Transverse colon (tissue), 4 donors: ENCODE data around the gene ITGA4. TPM values are rescaled to one million over a fixed set of nuclear protein-coding genes. Genes with fewer than 3 reads are reported as not detected.

Source experiments
- DNase-seq: peaks from one replicate; pipeline ENCODE4 v3.0.0-alpha.2; 2019
- H3K27ac ChIP-seq, 4 donors: fragments of 200-600 bp; sonication (generic); 2 replicates each; pipeline ENCODE4 v1.5.1; 2016 to 2018; ENCODE audit warnings: inconsistent platforms in 4 of 4
- H3K27me3 ChIP-seq: fragments of 200-600 bp; sonication (generic); 2 replicates; pipeline ENCODE4 v1.5.1; 2017; ENCODE audit warnings: inconsistent platforms
- H3K36me3 ChIP-seq, 4 donors: fragments of 200-600 bp; sonication (generic); 2 replicates each; pipeline ENCODE4 v1.5.1; 2017 to 2019; ENCODE audit warnings: inconsistent platforms in 4 of 4
- H3K4me1 ChIP-seq, 4 donors: fragments of 200-600 bp; sonication (generic); 2 replicates each; pipeline ENCODE4 v1.5.1; 2017 to 2020; ENCODE audit warnings: inconsistent platforms in 4 of 4
- H3K4me3 ChIP-seq, 4 donors: fragments of 200-600 bp; sonication (generic); 1 replicate in 1 of 4; 2 replicates in 3 of 4; pipeline versions ENCODE4 v1.5.1 to v1.6.1; 2017 to 2019; ENCODE audit warnings: inconsistent platforms in 4 of 4
- H3K9me3 ChIP-seq, 2 donors: fragments of 200-600 bp; sonication (generic); 2 replicates each; pipeline ENCODE4 v1.5.1; 2017 to 2019; ENCODE audit warnings: inconsistent platforms in 2 of 2
- EP300 ChIP-seq: sonication (generic); formaldehyde crosslinking; IDR thresholded peaks from one replicate; pipeline ENCODE4 v1.6.1; 2017; ENCODE audit warnings: antibody characterized with exemption, low read depth
- POLR2A ChIP-seq: fragments of 450-650 bp; IDR thresholded peaks from one replicate; pipeline ENCODE4 v1.6.1; 2016; ENCODE audit warnings: antibody characterized with exemption, mild to moderate bottlenecking, moderate library complexity
- POLR2AphosphoS5 ChIP-seq, 3 donors: sonication (generic); formaldehyde crosslinking; IDR thresholded peaks; one replicate each; pipeline ENCODE4 v1.6.1; 2016; ENCODE audit warnings: antibody characterized with exemption in 3 of 3
- WGBS, 2 donors: methylation state at CpG; one replicate each; pipeline ENCODE4 v1.1.5; 2018; ENCODE audit warnings: low coverage in 1 of 2; 5-methylcytosine and 5-hydroxymethylcytosine counted together
- in situ Hi-C, 4 donors: fragments of 200-750 bp; cut with MboI; loops; one replicate each; pipeline versions ENCODE4 v1.15.0 to v1.15.1; 2017; ENCODE audit warnings: low sequenced_read_pairs in 3 of 4, low pct_ligation_motif_present in 1 of 4, low pct_unique_long_range_greater_than_20kb in 1 of 4
- intact Hi-C: fragments of 100-400 bp; cut with DNase I; formaldehyde crosslinking; loops from one replicate; pipeline ENCODE4 v1.15.1; 2023; ENCODE audit warnings: low total_unique reads
- total RNA-seq, 4 donors: library from RNA; depleted of rRNA; stranded (reverse); fragments of >200 nt; gene quantifications; one replicate each; pipeline ENCODE4 v1.1.0, GENCODE V29; 2016
- TF ChIP-seq, protein P1 (sequence below), 5 experiments: fragments of 200-600 bp in 3 of 5; fragments of 450-650 bp in 2 of 5; sonication (generic) in 3 of 5; IDR thresholded peaks; 1 replicate in 2 of 5; 2 replicates in 3 of 5; pipeline ENCODE4 v1.5.1; 2016 to 2017; ENCODE audit warnings: antibody characterized with exemption in 5 of 5, inconsistent platforms in 3 of 5, mild to moderate bottlenecking in 2 of 5, moderate library complexity in 1 of 5

Gene ITGA4
- total RNA-seq, 4 donors from 2014 or later = 1.1 to 30.8 (median 5.1) TPM

DNA sequence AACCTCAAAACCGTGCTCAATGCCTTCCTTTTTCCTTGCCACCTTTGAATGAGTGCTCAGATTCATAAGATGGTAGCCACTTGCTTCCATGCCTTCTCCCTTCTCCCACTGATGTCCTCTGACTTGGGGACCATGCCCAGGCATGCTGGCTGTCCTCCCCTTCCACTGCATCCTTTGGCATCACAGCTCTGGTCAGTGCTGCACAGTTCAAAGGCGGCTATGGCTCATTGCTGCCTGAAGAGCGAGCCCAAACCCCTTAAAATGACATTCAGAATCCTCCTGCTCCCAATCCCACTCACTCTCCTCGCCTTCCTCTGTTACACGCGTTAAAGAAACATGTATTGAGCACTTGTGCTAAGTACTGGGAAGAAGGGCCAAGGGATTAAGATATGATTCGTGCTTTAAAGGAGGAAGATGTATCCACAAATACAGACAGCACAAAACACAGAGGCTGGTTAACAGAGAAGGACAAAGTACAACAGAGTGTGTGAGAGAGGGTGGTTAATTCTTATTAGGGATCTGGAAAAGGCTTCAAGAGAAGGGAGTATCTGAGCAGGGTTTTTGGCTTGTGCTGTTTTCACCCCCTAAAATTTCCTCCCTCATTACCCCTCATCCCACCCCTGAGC lies 118.0 kb downstream of the ITGA4 start:
- no peak overlapping the region for H3K4me3 ChIP-seq
- H3K27me3 ChIP-seq = no peaks in the 10 kb centered on the region
- WGBS, 2 donors = 20 to 68% methylated on average over 1 to 7 of the region's 7 CpGs
- H3K9me3 ChIP-seq = no peaks in the 10 kb centered on the region
- no peak overlapping the region for H3K27ac ChIP-seq
- DNase-seq = no peak
- in situ Hi-C loops = loop anchor here in 2 of 4 donors (10.0 kb wide), 1 partner anchor 140 kb away; no protein-coding TSS in a partner anchor
- no peaks in the 10 kb centered on the region for H3K4me1 ChIP-seq
- intact Hi-C loops = no loop called here
- H3K36me3 ChIP-seq = no peaks in the 10 kb centered on the region
- no peak for TF ChIP-seq POLR2A
- TF ChIP-seq, protein P1, sequence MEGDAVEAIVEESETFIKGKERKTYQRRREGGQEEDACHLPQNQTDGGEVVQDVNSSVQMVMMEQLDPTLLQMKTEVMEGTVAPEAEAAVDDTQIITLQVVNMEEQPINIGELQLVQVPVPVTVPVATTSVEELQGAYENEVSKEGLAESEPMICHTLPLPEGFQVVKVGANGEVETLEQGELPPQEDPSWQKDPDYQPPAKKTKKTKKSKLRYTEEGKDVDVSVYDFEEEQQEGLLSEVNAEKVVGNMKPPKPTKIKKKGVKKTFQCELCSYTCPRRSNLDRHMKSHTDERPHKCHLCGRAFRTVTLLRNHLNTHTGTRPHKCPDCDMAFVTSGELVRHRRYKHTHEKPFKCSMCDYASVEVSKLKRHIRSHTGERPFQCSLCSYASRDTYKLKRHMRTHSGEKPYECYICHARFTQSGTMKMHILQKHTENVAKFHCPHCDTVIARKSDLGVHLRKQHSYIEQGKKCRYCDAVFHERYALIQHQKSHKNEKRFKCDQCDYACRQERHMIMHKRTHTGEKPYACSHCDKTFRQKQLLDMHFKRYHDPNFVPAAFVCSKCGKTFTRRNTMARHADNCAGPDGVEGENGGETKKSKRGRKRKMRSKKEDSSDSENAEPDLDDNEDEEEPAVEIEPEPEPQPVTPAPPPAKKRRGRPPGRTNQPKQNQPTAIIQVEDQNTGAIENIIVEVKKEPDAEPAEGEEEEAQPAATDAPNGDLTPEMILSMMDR (IDR thresholded peaks at IDR 0.05) = no peak
- TF ChIP-seq EP300 = no peak
- TF ChIP-seq POLR2AphosphoS5 (IDR thresholded peaks at IDR 0.05) = no peak

DNA sequence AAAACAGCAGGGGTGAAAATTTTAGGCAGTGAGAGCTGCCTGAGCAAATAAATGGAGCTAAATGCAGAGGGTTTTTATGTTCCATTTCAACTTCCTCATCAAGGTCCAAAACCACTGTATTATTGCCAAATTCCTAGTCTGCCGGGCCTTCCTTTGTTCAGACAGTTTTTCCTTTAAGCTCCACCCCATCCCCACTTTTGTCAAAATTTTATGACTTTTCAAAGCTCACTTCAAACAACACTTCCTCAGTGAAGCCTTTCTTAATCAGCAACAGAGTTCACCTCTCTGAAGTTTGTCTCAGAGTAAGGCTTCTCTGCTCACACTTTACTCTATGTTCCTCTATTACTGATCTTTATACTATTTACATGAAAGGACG lies 118.5 kb downstream of the ITGA4 start:
- H3K4me3 ChIP-seq = no peak overlapping the region
- 13 to 22% methylated on average over 2 of the region's 2 CpGs for WGBS, 2 donors
- no peak overlapping the region for H3K27ac ChIP-seq
- no peaks in the 10 kb centered on the region for H3K27me3 ChIP-seq
- intact Hi-C loops = no loop called here
- no peaks in the 10 kb centered on the region for H3K9me3 ChIP-seq
- in situ Hi-C loops = loop anchor here in 2 of 4 donors (10.0 kb wide), 1 partner anchor 139 kb away; no protein-coding TSS in a partner anchor
- no peak for TF ChIP-seq EP300
- H3K36me3 ChIP-seq = no peaks in the 10 kb centered on the region
- no peak for DNase-seq
- no peaks in the 10 kb centered on the region for H3K4me1 ChIP-seq

DNA sequence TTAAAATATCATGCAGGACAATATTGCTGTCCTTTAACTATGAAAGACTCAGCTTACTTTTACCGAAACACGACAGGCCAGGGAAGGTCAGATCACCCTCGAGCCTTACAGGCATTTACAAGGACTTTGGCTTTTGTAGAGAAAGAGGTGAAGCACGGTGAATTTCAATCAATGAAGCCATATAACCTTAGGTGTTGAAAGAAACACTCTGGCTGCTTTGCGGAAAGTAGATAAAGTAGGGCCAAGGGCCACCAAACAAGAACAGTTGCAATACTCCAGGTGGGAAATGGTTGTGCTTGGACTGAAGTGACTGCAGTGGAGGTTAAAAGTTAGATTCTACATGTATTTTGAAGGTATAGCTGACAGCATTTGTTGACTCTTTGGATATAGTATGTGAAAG lies 119.2 kb downstream of the ITGA4 start:
- intact Hi-C loops (no loop called here), in situ Hi-C loops (loop anchor here in 2 of 4 donors (10.0 kb wide), 1 partner anchor 138 kb away; no protein-coding TSS in a partner anchor)
- no peak for TF ChIP-seq EP300
- TF ChIP-seq, protein P1 (IDR thresholded peaks at IDR 0.05) = no peak
- TF ChIP-seq POLR2A = no peak
- TF ChIP-seq POLR2AphosphoS5 (IDR thresholded peaks at IDR 0.05) = no peak
- Histone ChIP-seq H3K4me1 (no peaks in the 10 kb centered on the region), H3K27me3 (no peaks in the 10 kb centered on the region), H3K27ac (no peak overlapping the region), H3K36me3 (no peaks in the 10 kb centered on the region), H3K9me3 (no peaks in the 10 kb centered on the region), H3K4me3 (no peak overlapping the region)
- WGBS, 2 donors = 86 to 90% methylated on average over 5 of the region's 5 CpGs
- no peak for DNase-seq

DNA sequence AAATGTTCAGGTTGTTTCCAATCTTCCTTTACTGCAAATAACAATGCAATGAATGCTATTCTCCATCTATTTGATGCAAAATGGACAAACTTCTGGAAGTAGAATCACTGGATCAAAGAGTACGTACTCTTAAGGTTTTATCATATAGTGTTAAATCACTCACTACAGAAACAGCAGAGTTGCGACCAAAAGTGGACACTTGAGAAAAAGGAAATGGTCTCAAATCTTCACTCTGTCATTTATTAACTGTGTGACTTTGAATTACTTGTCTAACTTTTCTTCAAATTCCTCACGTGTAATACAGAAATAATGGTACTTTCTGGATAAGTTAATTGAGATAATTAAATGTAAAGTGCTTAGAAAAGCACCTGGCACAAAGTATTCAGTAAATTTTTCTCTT lies 121.6 kb downstream of the ITGA4 start:
- 44 to 49% methylated on average over 3 of the region's 3 CpGs for WGBS, 2 donors
- Histone ChIP-seq H3K4me1 (no peaks in the 10 kb centered on the region), H3K36me3 (no peaks in the 10 kb centered on the region), H3K27me3 (no peaks in the 10 kb centered on the region), H3K4me3 (no peak overlapping the region), H3K9me3 (no peaks in the 10 kb centered on the region), H3K27ac (no peak overlapping the region)
- intact Hi-C loops = no loop called here
- DNase-seq = no peak
- no peak for TF ChIP-seq POLR2A
- TF ChIP-seq, protein P1 (IDR thresholded peaks at IDR 0.05) = no peak
- TF ChIP-seq EP300 = no peak
- no peak for TF ChIP-seq POLR2AphosphoS5 (IDR thresholded peaks at IDR 0.05)
- in situ Hi-C loops = loop anchor here in 2 of 4 donors (10.0 kb wide), 1 partner anchor 136 kb away; no protein-coding TSS in a partner anchor
